Measurements from ENCODE around the gene MRPL20.
"Not testable (repeated sequence)": the region's sequence is repeated elsewhere in the genome, so short reads cannot be mapped to it uniquely, and the experiment has no call there.

MRPL20 gene

GRCh38 chr1:1451696-1452364 lies 44.7 kb upstream of the MRPL20 start:
- no peaks in the 10 kb centered on the region for H3K36me3 ChIP-seq
- H3K27me3 ChIP-seq = no peaks in the 10 kb centered on the region
- H3K4me1 ChIP-seq = no peaks in the 10 kb centered on the region
- DNase-seq = no peak
- H3K4me3 ChIP-seq (ENCODE audit: low read depth, low read length) = no peak overlapping the region
- no peaks in the 10 kb centered on the region for H3K9me3 ChIP-seq
- no peak for TF ChIP-seq CTCF (IDR thresholded peaks at IDR 0.05; ENCODE audit: low read depth, low read length)

GRCh38 chr1:1450616-1451015 lies 43.5 kb upstream of the MRPL20 start:
- not testable (repeated sequence) for H3K4me1 ChIP-seq; H3K36me3 ChIP-seq; H3K9me3 ChIP-seq; H3K27me3 ChIP-seq; DNase-seq; H3K4me3 ChIP-seq (ENCODE audit: low read depth, low read length)

GRCh38 chr1:1449099-1449739 lies 42.1 kb upstream of the MRPL20 start, which contains the start of gene ATAD3C:
ATAD3C (plus strand) TSS chr1:1449689; CDS start chr1:1450684, 995 bp downstream.
- H3K36me3 ChIP-seq = no peaks in the 10 kb centered on the region
- H3K27me3 ChIP-seq = no peaks in the 10 kb centered on the region
- TF ChIP-seq CTCF (IDR thresholded peaks at IDR 0.05; ENCODE audit: low read depth, low read length) = no peak
- H3K4me3 ChIP-seq (ENCODE audit: low read depth, low read length) = no peak within 1 kb of the TSS
- DNase-seq = no peak
- H3K9me3 ChIP-seq = no peaks in the 10 kb centered on the region
- no peaks in the 10 kb centered on the region for H3K4me1 ChIP-seq

DNA sequence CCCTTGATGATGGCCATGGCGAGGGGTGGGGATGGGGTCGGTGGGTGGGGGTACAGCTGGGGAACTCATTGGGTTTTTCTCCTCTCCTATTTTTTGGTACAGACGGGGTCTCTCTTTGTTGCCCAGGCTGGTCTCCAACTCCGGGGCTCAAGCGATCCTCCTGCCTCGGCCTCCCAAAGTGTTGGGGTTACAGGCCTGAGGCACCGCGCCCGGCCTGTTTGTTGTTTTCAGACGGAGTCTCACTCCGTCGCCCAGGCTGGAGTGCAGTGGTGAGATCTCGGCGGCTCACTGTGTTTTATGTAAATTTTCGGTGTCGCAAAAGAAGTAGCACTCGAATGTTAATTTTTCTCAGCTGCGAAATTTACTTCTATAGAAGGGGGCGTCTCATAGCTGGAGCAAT lies 39.5 kb upstream of the MRPL20 start:
- not testable (repeated sequence) for H3K9me3 ChIP-seq; H3K4me1 ChIP-seq; H3K27me3 ChIP-seq; H3K4me3 ChIP-seq (ENCODE audit: low read depth, low read length); DNase-seq; H3K36me3 ChIP-seq

DNA sequence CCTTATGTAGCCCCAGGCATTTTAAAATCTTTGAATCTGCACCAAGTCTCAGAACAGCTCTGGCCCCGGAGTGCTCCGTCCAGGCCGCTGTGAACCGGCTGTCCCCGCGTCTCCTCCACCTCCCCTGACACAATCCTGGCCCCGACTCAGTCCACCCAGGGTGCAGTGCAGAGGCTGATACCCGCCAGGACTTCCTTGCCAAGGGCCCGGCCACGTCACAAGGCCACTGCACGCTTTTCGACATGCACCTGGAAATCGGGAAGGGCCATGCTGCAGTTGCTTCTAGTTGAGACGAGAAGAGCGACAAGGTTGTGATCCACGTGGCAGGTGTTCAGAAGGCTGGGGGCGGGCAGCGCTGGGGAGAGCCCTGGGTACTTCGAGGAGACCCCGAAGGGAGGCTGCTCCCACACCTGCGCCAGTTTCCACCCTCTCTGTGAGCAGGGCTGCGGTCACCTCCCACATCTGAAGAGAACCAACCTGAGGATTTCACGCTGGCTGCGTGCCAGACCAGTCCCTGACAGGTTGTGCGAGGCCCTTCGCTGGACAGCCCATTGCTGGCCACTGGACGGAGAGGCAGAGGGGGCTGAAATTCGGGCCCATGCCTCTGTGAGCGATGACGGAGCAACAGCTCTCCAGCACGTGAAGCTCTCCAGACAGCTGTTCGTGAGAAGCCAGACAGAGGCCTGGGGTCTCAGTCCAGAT lies 35.1 kb upstream of the MRPL20 start:
- H3K4me3 ChIP-seq (ENCODE audit: low read depth, low read length) = no peak overlapping the region
- no peaks in the 10 kb centered on the region for H3K27me3 ChIP-seq
- peak; percentile 15 for DNase-seq
- peaks cover 2% of the 10 kb centered on the region; the same call in 1 of the 2 replicates for H3K4me1 ChIP-seq
- H3K9me3 ChIP-seq = no peaks in the 10 kb centered on the region
- no peak for TF ChIP-seq CTCF (IDR thresholded peaks at IDR 0.05; ENCODE audit: low read depth, low read length)
- no peaks in the 10 kb centered on the region for H3K36me3 ChIP-seq

GRCh38 chr1:1441002-1441888 lies 34.2 kb upstream of the MRPL20 start:
- Histone ChIP-seq H3K9me3 (no peaks in the 10 kb centered on the region), H3K36me3 (no peaks in the 10 kb centered on the region), H3K4me3 (ENCODE audit: low read depth, low read length) (no peak overlapping the region), H3K27me3 (no peaks in the 10 kb centered on the region), H3K4me1 (peaks cover 2% of the 10 kb centered on the region; the same call in 1 of the 2 replicates)
- DNase-seq = peak; percentile 83
- TF ChIP-seq CTCF (IDR thresholded peaks at IDR 0.05; ENCODE audit: low read depth, low read length) = peak; percentile 95
